Uterus (tissue), 4 donors: ENCODE measurements around the gene OXT. TPM values are rescaled to one million over a fixed set of nuclear protein-coding genes. Genes with fewer than 3 reads are reported as not detected.

Experiments
- DNase-seq, 2 donors: peaks; one replicate each; pipeline ENCODE4 v3.0.0-alpha.2; 2019 to 2020
- H3K27ac ChIP-seq, 2 donors: fragments of 200-600 bp; sonication (generic); 1 replicate in 1 of 2; 2 replicates in 1 of 2; pipeline ENCODE4 v1.5.1; 2016 to 2018
- H3K27me3 ChIP-seq, 2 donors: fragments of 200-600 bp; sonication (generic); one replicate each; pipeline ENCODE4 v1.5.1; 2018 to 2019; ENCODE audit warnings: control low read depth in 1 of 2
- H3K36me3 ChIP-seq, 2 donors: fragments of 200-600 bp; sonication (generic); one replicate each; pipeline ENCODE4 v1.5.1; 2019; ENCODE audit warnings: control low read depth in 1 of 2
- H3K4me1 ChIP-seq, 2 donors: fragments of 200-600 bp; sonication (generic); one replicate each; pipeline ENCODE4 v1.5.1; 2018 to 2019; ENCODE audit warnings: control low read depth in 1 of 2
- H3K4me3 ChIP-seq, 2 donors: fragments of 200-600 bp; sonication (generic); 1 replicate in 1 of 2; 2 replicates in 1 of 2; pipeline ENCODE4 v1.5.1; 2018 to 2019; ENCODE audit warnings: mild to moderate bottlenecking in 1 of 2
- H3K9me3 ChIP-seq, 2 donors: fragments of 200-600 bp; sonication (generic); one replicate each; pipeline ENCODE4 v1.5.1; 2019; ENCODE audit warnings: control low read depth in 1 of 2
- POLR2A ChIP-seq, 2 donors: fragments of 450-650 bp; IDR thresholded peaks; one replicate each; pipeline ENCODE4 v1.6.1; 2016; ENCODE audit warnings: antibody characterized with exemption in 2 of 2, mild to moderate bottlenecking in 1 of 2, moderate library complexity in 1 of 2
- intact Hi-C: fragments of 100-400 bp; cut with DNase I; formaldehyde crosslinking; loops from one replicate; pipeline ENCODE4 v1.15.1; 2023; ENCODE audit warnings: low total_unique reads
- total RNA-seq, 4 donors: library from RNA; depleted of rRNA in 3 of 4; stranded (reverse); fragments of >200 nt in 3 of 4; gene quantifications; one replicate each; pipeline versions ENCODE4 v1.1.0 to v1.2.4, GENCODE V29; 2014 to 2023
- TF ChIP-seq, protein P1 (sequence below), 4 experiments: fragments of 200-600 bp in 2 of 4; fragments of 450-650 bp in 2 of 4; sonication (generic) in 2 of 4; IDR thresholded peaks; one replicate each; pipeline ENCODE4 v1.5.1; 2016 to 2019; ENCODE audit warnings: antibody characterized with exemption in 4 of 4, mild to moderate bottlenecking in 2 of 4, moderate library complexity in 1 of 4
- donor health status: DM: yes; HTN: yes; CAD: no.

The OXT gene
- total RNA-seq, 4 donors from 2014 or later: 4.2 TPM; not detected in 3

- no peak for TF ChIP-seq POLR2A (IDR thresholded peaks at IDR 0.05)
- TF ChIP-seq, protein P1, sequence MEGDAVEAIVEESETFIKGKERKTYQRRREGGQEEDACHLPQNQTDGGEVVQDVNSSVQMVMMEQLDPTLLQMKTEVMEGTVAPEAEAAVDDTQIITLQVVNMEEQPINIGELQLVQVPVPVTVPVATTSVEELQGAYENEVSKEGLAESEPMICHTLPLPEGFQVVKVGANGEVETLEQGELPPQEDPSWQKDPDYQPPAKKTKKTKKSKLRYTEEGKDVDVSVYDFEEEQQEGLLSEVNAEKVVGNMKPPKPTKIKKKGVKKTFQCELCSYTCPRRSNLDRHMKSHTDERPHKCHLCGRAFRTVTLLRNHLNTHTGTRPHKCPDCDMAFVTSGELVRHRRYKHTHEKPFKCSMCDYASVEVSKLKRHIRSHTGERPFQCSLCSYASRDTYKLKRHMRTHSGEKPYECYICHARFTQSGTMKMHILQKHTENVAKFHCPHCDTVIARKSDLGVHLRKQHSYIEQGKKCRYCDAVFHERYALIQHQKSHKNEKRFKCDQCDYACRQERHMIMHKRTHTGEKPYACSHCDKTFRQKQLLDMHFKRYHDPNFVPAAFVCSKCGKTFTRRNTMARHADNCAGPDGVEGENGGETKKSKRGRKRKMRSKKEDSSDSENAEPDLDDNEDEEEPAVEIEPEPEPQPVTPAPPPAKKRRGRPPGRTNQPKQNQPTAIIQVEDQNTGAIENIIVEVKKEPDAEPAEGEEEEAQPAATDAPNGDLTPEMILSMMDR (IDR thresholded peaks at IDR 0.05): no peak
- Histone ChIP-seq H3K36me3 (no peaks in the 10 kb centered on the region), H3K27me3 (no peaks in the 10 kb centered on the region), H3K27ac (peak overlapping the region; percentile 46 to 60), H3K9me3 (no peaks in the 10 kb centered on the region), H3K4me1 (peaks cover 0 to 3% of the 10 kb centered on the region in 2 donors), H3K4me3 (no peak overlapping the region)
- intact Hi-C loops: no loop called here
- DNase-seq: no peak
Observed at GRCh38 chr20:3041854-3042409, 29.5 kb upstream of the OXT start.

- H3K9me3 ChIP-seq: no peaks in the 10 kb centered on the region
- H3K36me3 ChIP-seq: no peaks in the 10 kb centered on the region
- intact Hi-C loops: no loop called here
- no peaks in the 10 kb centered on the region for H3K27me3 ChIP-seq
- no peak for TF ChIP-seq POLR2A (IDR thresholded peaks at IDR 0.05)
- TF ChIP-seq, protein P1 (IDR thresholded peaks at IDR 0.05): no peak
- no peak overlapping the region for H3K4me3 ChIP-seq
- peaks cover 0 to 8% of the 10 kb centered on the region in 2 donors for H3K4me1 ChIP-seq
- H3K27ac ChIP-seq: peak overlapping the region; percentile 46 to 60
- DNase-seq: peak; percentile 50 to 67
Observed at GRCh38 chr20:3042625-3043024, 28.8 kb upstream of the OXT start.

DNA sequence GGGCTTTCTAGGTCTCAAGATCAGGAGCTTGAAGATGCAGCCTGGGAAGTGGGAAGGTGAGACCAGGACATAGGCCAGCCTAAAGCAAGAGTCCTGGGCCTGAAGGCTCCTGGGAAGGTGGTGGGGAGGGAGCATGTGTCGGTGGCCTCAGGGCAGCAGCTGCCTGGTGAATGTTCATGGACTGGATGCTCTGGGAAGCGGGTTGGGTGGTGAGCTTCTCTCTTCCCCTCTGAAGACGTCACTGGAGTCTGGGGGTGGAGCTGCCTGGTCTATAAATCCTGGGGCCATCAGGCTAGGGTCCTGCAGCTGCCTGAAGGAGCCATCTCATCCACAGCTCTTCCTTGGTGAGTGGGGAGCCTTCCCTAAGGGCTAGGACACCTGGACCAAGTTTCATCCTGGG, 28.1 kb upstream of the OXT start, which contains the start of gene GNRH2:
Gene GNRH2, plus strand, starts transcription at position 301 of the 400 bp plus-strand sequence. CDS start 793 bp downstream, outside the sequence.
- no peak within 1 kb of the TSS for H3K4me3 ChIP-seq
- peak within 1 kb of the TSS; percentile 46 to 60 for H3K27ac ChIP-seq
- H3K27me3 ChIP-seq: no peaks in the 10 kb centered on the region
- TF ChIP-seq, protein P1 (IDR thresholded peaks at IDR 0.05): no peak
- no peak for TF ChIP-seq POLR2A (IDR thresholded peaks at IDR 0.05)
- intact Hi-C loops: no loop called here
- H3K9me3 ChIP-seq: no peaks in the 10 kb centered on the region
- DNase-seq: no peak
- peaks cover 0 to 8% of the 10 kb centered on the region in 2 donors for H3K4me1 ChIP-seq
- H3K36me3 ChIP-seq: no peaks in the 10 kb centered on the region

- no peak overlapping the region for H3K4me3 ChIP-seq
- no peaks in the 10 kb centered on the region for H3K27me3 ChIP-seq
- DNase-seq: no peak
- H3K27ac ChIP-seq: peak overlapping the region; percentile 92 to 95
- H3K4me1 ChIP-seq: peaks cover 0 to 8% of the 10 kb centered on the region in 2 donors
- TF ChIP-seq POLR2A (IDR thresholded peaks at IDR 0.05): no peak
- TF ChIP-seq, protein P1 (IDR thresholded peaks at IDR 0.05): no peak
- H3K36me3 ChIP-seq: no peaks in the 10 kb centered on the region
- intact Hi-C loops: no loop called here
- H3K9me3 ChIP-seq: no peaks in the 10 kb centered on the region
Observed at GRCh38 chr20:3044336-3044965, 27.0 kb upstream of the OXT start.

- H3K4me1 ChIP-seq: peaks cover 0 to 8% of the 10 kb centered on the region in 2 donors
- H3K36me3 ChIP-seq: no peaks in the 10 kb centered on the region
- intact Hi-C loops: no loop called here
- DNase-seq: peak in 1 of 2 donors; percentile 74
- no peaks in the 10 kb centered on the region for H3K27me3 ChIP-seq
- no peaks in the 10 kb centered on the region for H3K9me3 ChIP-seq
- H3K27ac ChIP-seq: peak overlapping the region; percentile 92 to 95
- no peak for TF ChIP-seq POLR2A (IDR thresholded peaks at IDR 0.05)
- TF ChIP-seq, protein P1 (IDR thresholded peaks at IDR 0.05): no peak
- H3K4me3 ChIP-seq: peak overlapping the region; percentile 76 to 80
Observed at GRCh38 chr20:3045042-3045815, 26.2 kb upstream of the OXT start.
